C4-2B (cell line): ENCODE measurements around the gene OR6N1.

Source experiments
- ZFX ChIP-seq: fragments of 450-650 bp; IDR thresholded peaks from 2 replicates; pipeline ENCODE4 v1.6.1; 2017
- TF ChIP-seq, protein P1 (sequence below): fragments of 450-650 bp; conservative IDR thresholded peaks from 2 replicates; pipeline ENCODE4 v1.5.1; 2017; ENCODE audit warnings: mild to moderate bottlenecking

DNA sequence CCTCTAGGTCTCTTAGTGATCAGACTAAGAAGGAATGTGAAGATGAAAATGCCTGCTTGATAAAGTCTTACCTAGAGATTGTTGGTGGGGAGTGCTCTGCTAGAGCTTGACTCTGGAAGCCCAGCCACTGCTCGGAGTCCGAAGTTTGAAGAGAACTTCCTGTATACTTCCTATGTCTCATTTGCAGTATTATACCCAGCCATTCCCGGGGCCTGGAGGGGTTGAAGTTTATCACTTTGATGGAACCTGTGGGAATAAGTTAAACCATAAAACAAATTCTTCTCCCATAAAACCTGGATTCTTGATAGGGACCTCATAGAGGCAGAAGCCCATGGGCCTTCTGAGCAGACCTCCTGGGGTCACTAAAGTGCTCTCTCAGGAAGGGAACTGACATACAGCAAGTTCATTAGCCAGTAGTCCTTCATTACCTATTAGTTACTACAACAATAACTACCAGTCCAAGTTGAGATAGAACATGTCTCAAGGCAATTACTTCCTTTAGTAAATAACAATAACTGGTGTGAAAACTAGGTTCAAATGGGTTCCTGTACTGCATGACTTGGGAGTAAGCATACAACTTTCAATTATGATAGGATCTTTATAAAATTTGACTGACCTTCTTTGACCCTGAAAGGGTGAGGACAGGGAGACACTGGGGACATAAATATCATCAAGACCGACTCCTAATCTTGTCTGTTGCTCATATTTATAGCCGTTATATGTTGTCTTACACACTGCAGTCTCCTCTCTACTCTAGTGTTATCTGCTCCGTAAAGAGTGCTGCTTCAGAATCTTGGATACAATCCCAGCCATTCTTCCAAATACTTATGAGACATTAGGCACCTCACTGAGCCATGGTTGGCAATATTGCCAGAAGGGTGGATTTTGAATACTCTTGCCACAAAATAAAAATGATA, at the start of gene OR6N1:
- TF ChIP-seq, protein P1, sequence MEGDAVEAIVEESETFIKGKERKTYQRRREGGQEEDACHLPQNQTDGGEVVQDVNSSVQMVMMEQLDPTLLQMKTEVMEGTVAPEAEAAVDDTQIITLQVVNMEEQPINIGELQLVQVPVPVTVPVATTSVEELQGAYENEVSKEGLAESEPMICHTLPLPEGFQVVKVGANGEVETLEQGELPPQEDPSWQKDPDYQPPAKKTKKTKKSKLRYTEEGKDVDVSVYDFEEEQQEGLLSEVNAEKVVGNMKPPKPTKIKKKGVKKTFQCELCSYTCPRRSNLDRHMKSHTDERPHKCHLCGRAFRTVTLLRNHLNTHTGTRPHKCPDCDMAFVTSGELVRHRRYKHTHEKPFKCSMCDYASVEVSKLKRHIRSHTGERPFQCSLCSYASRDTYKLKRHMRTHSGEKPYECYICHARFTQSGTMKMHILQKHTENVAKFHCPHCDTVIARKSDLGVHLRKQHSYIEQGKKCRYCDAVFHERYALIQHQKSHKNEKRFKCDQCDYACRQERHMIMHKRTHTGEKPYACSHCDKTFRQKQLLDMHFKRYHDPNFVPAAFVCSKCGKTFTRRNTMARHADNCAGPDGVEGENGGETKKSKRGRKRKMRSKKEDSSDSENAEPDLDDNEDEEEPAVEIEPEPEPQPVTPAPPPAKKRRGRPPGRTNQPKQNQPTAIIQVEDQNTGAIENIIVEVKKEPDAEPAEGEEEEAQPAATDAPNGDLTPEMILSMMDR, result no peak
- no peak for TF ChIP-seq ZFX
